K562 (cell line): ENCODE measurements around the gene S100P. TPM values are rescaled to one million over a fixed set of nuclear protein-coding genes. Genes with fewer than 3 reads are reported as not detected.
"Not testable (repeated sequence)": the region's sequence is repeated elsewhere in the genome, so short reads cannot be mapped to it uniquely, and the experiment has no call there.

Experiments used
- ATAC-seq: fragments of 200-7000 bp; cut with Tn5 transposase; 3 replicates; pipeline ENCODE4 v1.9.1; 2020; ENCODE audit warnings: moderate library complexity
- BruUV-seq: library from RNA; stranded (reverse); fragments of 400-500 nt; replicated peaks from 2 replicates; lab custom pipeline; 2021; lab: Mats Ljungman, UMichigan
- CTCF ChIA-PET: fragments of 300-600 bp; formaldehyde crosslinking; extraction: SDS; loops from one replicate; lab custom pipeline; 2021; ENCODE audit warnings: low intra/inter-chr PET ratio; lab: Yijun Ruan, JAX
- POLR2A ChIA-PET: fragments of 300-600, 350-650 bp; sonication (Branson Sonifier 250); formaldehyde crosslinking; extraction: SDS; loops from one replicate; lab custom pipeline; 2021; ENCODE audit warnings: antibody characterized with exemption, inconsistent platforms; lab: Yijun Ruan, JAX
- DNase-seq, 4 experiments: peaks; one replicate each; pipeline versions ENCODE4 v3.0.0 to v3.0.0-alpha.2; 2011 to 2018; ENCODE audit warnings: low spot score in 3 of 4, mixed read lengths in 3 of 4; ENCODE audit errors: extremely low read depth in 1 of 4
- FAIRE-seq: peaks from 2 replicates; lab custom pipeline; 2011; peaks lifted over from hg19 to GRCh38; lab: Jason Lieb, UNC
- H2AFZ ChIP-seq: 2 replicates; pipeline ENCODE4 v1.6.0; 2011; ENCODE audit warnings: low read depth, low read length, control low read depth, inconsistent platforms
- H3K27ac ChIP-seq: fragments of 200-600 bp; 3 replicates; pipeline ENCODE4 v1.8.0; 2011; ENCODE audit warnings: low read depth, mild to moderate bottlenecking, control low read depth, inconsistent platforms, low read length, moderate library complexity, mixed read lengths; ENCODE audit errors: extremely low read depth
- H3K27me3 ChIP-seq, 2 experiments: fragments of 300-600 bp in 1 of 2; 2 replicates in 1 of 2; 3 replicates in 1 of 2; pipeline versions ENCODE4 v1.6.0 to v1.8.0; 2011; ENCODE audit warnings: inconsistent platforms in 2 of 2, low read length in 2 of 2, mild to moderate bottlenecking in 1 of 2, mixed read lengths in 1 of 2, moderate library complexity in 1 of 2; ENCODE audit not compliant: control insufficient read depth in 2 of 2, insufficient read depth in 2 of 2
- H3K36me3 ChIP-seq: fragments of 300-600 bp; 3 replicates; pipeline ENCODE4 v1.8.0; 2011; ENCODE audit warnings: mild to moderate bottlenecking, low read length, inconsistent platforms; ENCODE audit not compliant: control insufficient read depth, insufficient read depth
- H3K4me1 ChIP-seq, 2 experiments: fragments of 200-600 bp in 1 of 2; replicated peaks in 1 of 2; 2 replicates in 1 of 2; 3 replicates in 1 of 2; pipeline versions ENCODE4 v1.5.1 to v1.8.0; 2011; ENCODE audit warnings: inconsistent platforms in 2 of 2, low read length in 2 of 2, mild to moderate bottlenecking in 1 of 2, mixed read lengths in 1 of 2, moderate library complexity in 1 of 2; ENCODE audit not compliant: control insufficient read depth in 2 of 2, insufficient read depth in 2 of 2
- H3K4me2 ChIP-seq: 2 replicates; pipeline ENCODE4 v1.6.1; 2011; ENCODE audit warnings: low read length, control low read depth, inconsistent platforms, mixed read lengths; ENCODE audit not compliant: insufficient read depth
- H3K4me3 ChIP-seq: fragments of 200-600 bp; sonication (generic), shearing (Covaris generic); 2 replicates; pipeline ENCODE4 v1.5.1; 2016; ENCODE audit warnings: control low read depth, inconsistent platforms
- H3K79me2 ChIP-seq: fragments of 200-600 bp; 3 replicates; pipeline ENCODE4 v1.8.0; 2011; ENCODE audit warnings: low read length, inconsistent platforms; ENCODE audit not compliant: control insufficient read depth, insufficient read depth
- H3K9ac ChIP-seq, 2 experiments: 2 replicates each; pipeline versions ENCODE4 v1.6.0 to v1.6.1; 2011; ENCODE audit warnings: low read depth in 2 of 2, low read length in 2 of 2, control low read depth in 1 of 2, inconsistent platforms in 1 of 2, mild to moderate bottlenecking in 1 of 2, mixed read lengths in 1 of 2; ENCODE audit not compliant: insufficient read depth in 1 of 2
- H3K9me1 ChIP-seq: one replicate; pipeline ENCODE4 v1.6.0; 2011; ENCODE audit warnings: inconsistent platforms, mild to moderate bottlenecking, low read length, moderate library complexity; ENCODE audit not compliant: control insufficient read depth, insufficient read depth
- H3K9me3 ChIP-seq: replicated peaks from 2 replicates; pipeline ENCODE4 v1.5.1; 2011; ENCODE audit warnings: low read depth, low read length, inconsistent platforms; ENCODE audit not compliant: control insufficient read depth, insufficient read depth
- H4K20me1 ChIP-seq: replicated peaks from 2 replicates; pipeline ENCODE4 v1.6.1; 2011; ENCODE audit warnings: low read length, inconsistent platforms, mixed read lengths; ENCODE audit not compliant: control insufficient read depth, insufficient read depth
- ARHGAP35 ChIP-seq: fragments of 450-650 bp; IDR thresholded peaks from 2 replicates; pipeline ENCODE4 v1.6.1; 2018; ENCODE audit not compliant: partially characterized antibody
- NFRKB ChIP-seq: fragments of 450-650 bp; IDR thresholded peaks from 2 replicates; pipeline ENCODE4 v1.6.1; 2016; ENCODE audit warnings: low read depth
- PHF20 ChIP-seq: fragments of 450-650 bp; IDR thresholded peaks from 2 replicates; pipeline ENCODE4 v1.6.1; 2018; ENCODE audit not compliant: partially characterized antibody
- TSC22D4 ChIP-seq: fragments of 450-650 bp; IDR thresholded peaks from 2 replicates; pipeline ENCODE4 v1.6.1; 2016; ENCODE audit warnings: missing genetic modification characterization, missing biosample characterization, control low read depth
- WGBS: fragments of 100-300 bp; shearing (Covaris generic); methylation state at CpG from one replicate; pipeline ENCODE4 v1.1.6; 2016; ENCODE audit warnings: low coverage, mixed read lengths; ENCODE audit not compliant: insufficient coverage; ENCODE audit errors: missing lambda C conversion rate; 5-methylcytosine and 5-hydroxymethylcytosine counted together
- in situ Hi-C: fragments of 300-500 bp; cut with MboI; formaldehyde crosslinking; loops from 4 replicates; pipeline ENCODE4 v1.15.0; 2018; ENCODE audit warnings: inconsistent platforms, mixed read lengths
- intact Hi-C: fragments of 100-400 bp; cut with micrococcal nuclease; formaldehyde crosslinking; loops from 2 replicates; pipeline ENCODE4 v1.14.2; 2022
- polyA plus RNA-seq, 8 experiments: library from polyadenylated mRNA; depleted of rRNA in 4 of 8; stranded (reverse) in 5 of 8; unstranded in 3 of 8; fragments of >200 nt; fragmentation: Nextera tagmentation in 2 of 8; fragmentation: Illumina TruSeq in 1 of 8; extraction: Ambion mirVana in 2 of 8; extraction: Trizol in 1 of 8; gene quantifications; 2 replicates each; pipeline versions ENCODE4 v1.2.1 to v1.2.3, GENCODE V29; 2011 to 2014; ENCODE audit warnings: inconsistent platforms in 1 of 8, missing spikeins in 1 of 8
- total RNA-seq, 7 experiments: library from RNA; depleted of rRNA in 6 of 7; stranded (reverse); fragments of >200 nt in 6 of 7; fragmentation: Illumina TruSeq in 2 of 7; extraction: Trizol in 2 of 7; gene quantifications; 2 replicates each; pipeline versions ENCODE4 v1.2.1 to v1.2.3, GENCODE V29; 2011 to 2021; ENCODE audit warnings: low replicate concordance in 1 of 7
- TF ChIP-seq, protein P1 (sequence below): fragments of 450-650 bp; IDR thresholded peaks from 2 replicates; pipeline ENCODE4 v1.6.1; 2016; ENCODE audit warnings: borderline replicate concordance

Gene S100P
- total and polyA plus RNA-seq, 9 of the 15 experiments (the other 6 are each of a cell fraction or from before 2014, with no cell fraction given): 4.1 to 23.8 (median 7.5) TPM

DNA sequence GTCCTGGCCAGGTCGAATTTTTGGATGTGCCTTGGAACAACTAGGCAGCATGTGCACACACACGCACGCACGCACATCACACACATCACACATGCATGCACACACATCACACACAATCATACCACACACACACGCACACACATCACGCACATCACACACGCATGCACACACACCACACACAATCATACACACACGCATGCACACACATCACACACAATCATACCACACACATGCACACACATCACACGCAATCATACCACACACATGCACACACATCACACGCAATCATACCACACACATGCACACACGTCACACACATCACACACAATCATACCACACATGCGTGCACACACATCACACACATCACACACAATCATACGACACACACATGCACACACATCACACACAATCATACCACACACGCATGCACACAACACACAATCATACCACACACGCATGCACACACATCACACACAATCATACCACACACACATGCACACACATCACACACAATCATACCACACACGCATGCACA lies 31.8 kb downstream of the S100P start:
- in situ Hi-C loops, H3K9me3 ChIP-seq, H3K9me1 ChIP-seq, intact Hi-C loops, ATAC-seq, CTCF ChIA-PET, H4K20me1 ChIP-seq, H3K9ac ChIP-seq, BruUV-seq, H3K4me3 ChIP-seq, H2AFZ ChIP-seq, H3K4me2 ChIP-seq, DNase-seq, POLR2A ChIA-PET, H3K79me2 ChIP-seq, H3K27me3 ChIP-seq, H3K27ac ChIP-seq, H3K36me3 ChIP-seq: not testable (repeated sequence)
- H3K4me1 ChIP-seq: peaks cover 18 to 46% of the 10 kb centered on the region in 2 experiments; a peak in 4 of 5 replicates
- FAIRE-seq: peak; percentile 87
- 87% methylated on average over 14 of the region's 16 CpGs for WGBS
- TF ChIP-seq ARHGAP35: peak; percentile 66
- peak; percentile 84; the same call in 1 of the 2 replicates for TF ChIP-seq NFRKB
- 0 out of 2 replicates have a peak, but pooled peaks have one; percentile 32 for TF ChIP-seq TSC22D4 (tag)
- TF ChIP-seq, protein P1, sequence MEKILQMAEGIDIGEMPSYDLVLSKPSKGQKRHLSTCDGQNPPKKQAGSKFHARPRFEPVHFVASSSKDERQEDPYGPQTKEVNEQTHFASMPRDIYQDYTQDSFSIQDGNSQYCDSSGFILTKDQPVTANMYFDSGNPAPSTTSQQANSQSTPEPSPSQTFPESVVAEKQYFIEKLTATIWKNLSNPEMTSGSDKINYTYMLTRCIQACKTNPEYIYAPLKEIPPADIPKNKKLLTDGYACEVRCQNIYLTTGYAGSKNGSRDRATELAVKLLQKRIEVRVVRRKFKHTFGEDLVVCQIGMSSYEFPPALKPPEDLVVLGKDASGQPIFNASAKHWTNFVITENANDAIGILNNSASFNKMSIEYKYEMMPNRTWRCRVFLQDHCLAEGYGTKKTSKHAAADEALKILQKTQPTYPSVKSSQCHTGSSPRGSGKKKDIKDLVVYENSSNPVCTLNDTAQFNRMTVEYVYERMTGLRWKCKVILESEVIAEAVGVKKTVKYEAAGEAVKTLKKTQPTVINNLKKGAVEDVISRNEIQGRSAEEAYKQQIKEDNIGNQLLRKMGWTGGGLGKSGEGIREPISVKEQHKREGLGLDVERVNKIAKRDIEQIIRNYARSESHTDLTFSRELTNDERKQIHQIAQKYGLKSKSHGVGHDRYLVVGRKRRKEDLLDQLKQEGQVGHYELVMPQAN: 0 out of 2 replicates have a peak, but pooled peaks have one; percentile 33
- TF ChIP-seq PHF20: peak; percentile 94
